GM12878 (cell line): Measurements from ENCODE around the gene UNK. TPM values are rescaled to one million over a fixed set of nuclear protein-coding genes. Genes with fewer than 3 reads are reported as not detected.

ENCODE experiments used
- ATAC-seq: fragments of 200-7000 bp; cut with Tn5 transposase; 3 replicates; pipeline ENCODE4 v1.9.1; 2020; ENCODE audit warnings: mild to moderate bottlenecking, moderate library complexity
- BruUV-seq: library from RNA; stranded (reverse); fragments of 400-500 nt; replicated peaks from 2 replicates; lab custom pipeline; 2021; lab: Mats Ljungman, UMichigan
- CTCF ChIA-PET: fragments of 300-600 bp; sonication (Branson Sonifier 250); formaldehyde crosslinking; extraction: SDS; loops from one replicate; lab custom pipeline; 2021; ENCODE audit warnings: inconsistent platforms; lab: Yijun Ruan, JAX
- POLR2A ChIA-PET: fragments of 350-600 bp; formaldehyde crosslinking; extraction: SDS; loops from one replicate; lab custom pipeline; 2021; ENCODE audit warnings: inconsistent platforms; lab: Charles Lee
- RAD21 ChIA-PET: fragments of 300-600 bp; sonication (Branson Sonifier 250); formaldehyde crosslinking; loops from one replicate; lab custom pipeline; 2023; ENCODE audit warnings: antibody characterized with exemption; ENCODE audit not compliant: unreplicated experiment; lab: Charles Lee
- SMC1A ChIA-PET: fragments of 300-600 bp; sonication (Branson Sonifier 250); formaldehyde crosslinking; loops from one replicate; lab custom pipeline; 2023; ENCODE audit not compliant: unreplicated experiment, uncharacterized antibody; lab: Charles Lee
- DNase-seq: peaks from one replicate; pipeline ENCODE4 v3.0.0-alpha.2; 2011; ENCODE audit warnings: low read depth, low spot score
- FAIRE-seq: peaks from 3 replicates; lab custom pipeline; 2011; peaks lifted over from hg19 to GRCh38; lab: Jason Lieb, UNC
- H2AFZ ChIP-seq: 2 replicates; pipeline ENCODE4 v1.6.0; 2011; ENCODE audit warnings: low read depth, low read length, control low read depth; ENCODE audit not compliant: control insufficient read depth
- H3K27ac ChIP-seq: 2 replicates; pipeline ENCODE4 v1.5.1; 2011; ENCODE audit warnings: control low read depth; ENCODE audit not compliant: control insufficient read depth, insufficient read depth
- H3K27me3 ChIP-seq, 2 experiments: replicated peaks in 1 of 2; 2 replicates each; pipeline versions ENCODE4 v1.6.0 to v1.6.1; 2011; ENCODE audit warnings: low read length in 1 of 2; ENCODE audit not compliant: control insufficient read depth in 2 of 2, insufficient read depth in 2 of 2
- H3K36me3 ChIP-seq, 2 experiments: 2 replicates each; pipeline ENCODE4 v1.5.1; 2011; ENCODE audit warnings: low read length in 1 of 2; ENCODE audit not compliant: control insufficient read depth in 2 of 2, insufficient read depth in 2 of 2
- H3K4me1 ChIP-seq: 2 replicates; pipeline ENCODE4 v1.6.1; 2011; ENCODE audit warnings: mild to moderate bottlenecking, low read length, moderate library complexity, mixed read lengths; ENCODE audit not compliant: control insufficient read depth, insufficient read depth
- H3K4me2 ChIP-seq: 2 replicates; pipeline ENCODE4 v1.6.0; 2011; ENCODE audit warnings: control low read depth; ENCODE audit not compliant: control insufficient read depth, insufficient read depth
- H3K4me3 ChIP-seq: fragments of 200-600 bp; sonication (generic); 2 replicates; pipeline ENCODE4 v1.5.1; 2016
- H3K79me2 ChIP-seq: 2 replicates; pipeline ENCODE4 v1.6.0; 2011; ENCODE audit warnings: low read length; ENCODE audit not compliant: control insufficient read depth, insufficient read depth
- H3K9ac ChIP-seq: 2 replicates; pipeline ENCODE4 v1.8.0; 2011; ENCODE audit warnings: low read length, control low read depth, mixed read lengths; ENCODE audit not compliant: control insufficient read depth, insufficient read depth
- H3K9me3 ChIP-seq: replicated peaks from 3 replicates; pipeline ENCODE4 v1.5.1; 2011; ENCODE audit warnings: mild to moderate bottlenecking, low read length; ENCODE audit not compliant: control insufficient read depth, insufficient read depth
- H4K20me1 ChIP-seq: 2 replicates; pipeline ENCODE4 v1.6.0; 2011; ENCODE audit not compliant: control insufficient read depth, insufficient read depth
- CEBPZ ChIP-seq: fragments of 150-350 bp; IDR thresholded peaks from 2 replicates; pipeline ENCODE4 v1.6.1; 2016; ENCODE audit warnings: low read depth, low read length
- PKNOX1 ChIP-seq: fragments of 450-650 bp; IDR thresholded peaks from 2 replicates; pipeline ENCODE4 v1.6.1; 2016; ENCODE audit warnings: mild to moderate bottlenecking
- RAD51 ChIP-seq: fragments of 450-650 bp; IDR thresholded peaks from 2 replicates; pipeline ENCODE4 v1.6.1; 2016; ENCODE audit warnings: moderate library complexity, mild to moderate bottlenecking, inconsistent platforms
- WGBS: methylation state at CpG from one replicate; pipeline ENCODE4 v1.1.6; 2016; ENCODE audit warnings: low lambda C conversion rate; ENCODE audit not compliant: insufficient replicate concordance, insufficient coverage; ENCODE audit errors: missing lambda C conversion rate; 5-methylcytosine and 5-hydroxymethylcytosine counted together
- in situ Hi-C: fragments of 300-500 bp; cut with MboI; formaldehyde crosslinking; loops from 9 replicates; pipeline ENCODE4 v1.14.3; 2018; ENCODE audit warnings: mixed read lengths
- intact Hi-C: fragments of 100-400 bp; cut with micrococcal nuclease; formaldehyde crosslinking; loops from one replicate; pipeline ENCODE4 v1.14.2; 2022; ENCODE audit not compliant: unreplicated experiment
- polyA plus RNA-seq, 11 experiments: library from polyadenylated mRNA; depleted of rRNA in 4 of 11; unstranded in 6 of 11; stranded (reverse) in 5 of 11; fragments of >200 nt; fragmentation: Nextera tagmentation in 4 of 11; fragmentation: Illumina TruSeq in 1 of 11; extraction: Ambion mirVana in 4 of 11; extraction: Trizol in 1 of 11; gene quantifications; 1 replicate in 1 of 11; 2 replicates in 10 of 11; pipeline versions ENCODE4 v1.2.1 to v1.2.3, GENCODE V29; 2011 to 2016; ENCODE audit warnings: inconsistent platforms in 2 of 11, missing spikeins in 2 of 11, low read depth in 1 of 11
- total RNA-seq, 4 experiments: library from RNA; depleted of rRNA in 3 of 4; stranded (reverse); fragments of >200 nt in 3 of 4; fragmentation: Illumina TruSeq in 1 of 4; extraction: Trizol in 1 of 4; gene quantifications; 2 replicates each; pipeline versions ENCODE4 v1.2.1 to v1.2.3, GENCODE V29; 2013 to 2021
- TF ChIP-seq, protein P1 (sequence below): fragments of 450-650 bp; IDR thresholded peaks from 2 replicates; pipeline ENCODE4 v1.6.1; 2017; ENCODE audit warnings: mild to moderate bottlenecking, low read depth, inconsistent platforms; ENCODE audit not compliant: poor library complexity, severe bottlenecking

The UNK gene
- total and polyA plus RNA-seq, 10 of the 15 experiments (the other 5 are each of a cell fraction or from before 2014, with no cell fraction given): 8.9 to 34.5 (median 27.3) TPM

GRCh38 chr17:75822119-75822799 is 37.7 kb downstream of the UNK start (continued):
- TF ChIP-seq PKNOX1: peak; percentile 82
- no peak for TF ChIP-seq CEBPZ

GRCh38 chr17:75822800-75823166 is 38.2 kb downstream of the UNK start:
- POLR2A ChIA-PET: interaction anchor here (0.7 to 2.0 kb wide), 3 partner anchors 14 to 81 kb away, joined by 3 to 7 read pairs (median 5); partner anchors contain the start of gene WBP2

More at GRCh38 chr17:75822800-75823166, 38.2 kb downstream of the UNK start:
- Histone ChIP-seq H3K4me1 (no peaks in the 10 kb centered on the region), H3K4me2 (no peak overlapping the region), H3K79me2 (no peaks in the 10 kb centered on the region), H3K9me3 (no peaks in the 10 kb centered on the region), H4K20me1 (no peaks in the 10 kb centered on the region), H3K27me3 (no peaks in the 10 kb centered on the region)
- intact Hi-C loops: no loop called here
- BruUV-seq: no TSS peak
- CTCF ChIA-PET: no interaction called here
- TF ChIP-seq RAD51: no peak
- TF ChIP-seq, protein P1, sequence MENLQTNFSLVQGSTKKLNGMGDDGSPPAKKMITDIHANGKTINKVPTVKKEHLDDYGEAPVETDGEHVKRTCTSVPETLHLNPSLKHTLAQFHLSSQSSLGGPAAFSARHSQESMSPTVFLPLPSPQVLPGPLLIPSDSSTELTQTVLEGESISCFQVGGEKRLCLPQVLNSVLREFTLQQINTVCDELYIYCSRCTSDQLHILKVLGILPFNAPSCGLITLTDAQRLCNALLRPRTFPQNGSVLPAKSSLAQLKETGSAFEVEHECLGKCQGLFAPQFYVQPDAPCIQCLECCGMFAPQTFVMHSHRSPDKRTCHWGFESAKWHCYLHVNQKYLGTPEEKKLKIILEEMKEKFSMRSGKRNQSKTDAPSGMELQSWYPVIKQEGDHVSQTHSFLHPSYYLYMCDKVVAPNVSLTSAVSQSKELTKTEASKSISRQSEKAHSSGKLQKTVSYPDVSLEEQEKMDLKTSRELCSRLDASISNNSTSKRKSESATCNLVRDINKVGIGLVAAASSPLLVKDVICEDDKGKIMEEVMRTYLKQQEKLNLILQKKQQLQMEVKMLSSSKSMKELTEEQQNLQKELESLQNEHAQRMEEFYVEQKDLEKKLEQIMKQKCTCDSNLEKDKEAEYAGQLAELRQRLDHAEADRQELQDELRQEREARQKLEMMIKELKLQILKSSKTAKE: no peak
- TF ChIP-seq, all 136 proteins: peak for 0
- no peak overlapping the region for H3K9ac ChIP-seq
- no peak for DNase-seq
- H3K27ac ChIP-seq: no peak overlapping the region
- ATAC-seq: no peak
- H3K4me3 ChIP-seq: no peak overlapping the region
- WGBS: 94% methylated on average over 3 of the region's 3 CpGs
- no peak for FAIRE-seq
- in situ Hi-C loops: no loop called here
- RAD21 ChIA-PET: no interaction called here
- peaks cover 11 to 18% of the 10 kb centered on the region in 2 experiments; a peak in 3 of 4 replicates for H3K36me3 ChIP-seq
- SMC1A ChIA-PET: no interaction called here
- no peak overlapping the region for H2AFZ ChIP-seq
